ENCODE measurements around the gene FN1.

- TF ChIP-seq EZH2 (IDR thresholded peaks at IDR 0.05; ENCODE audit: borderline replicate concordance, low read length) (no peak), CTCF (conservative IDR thresholded peaks at IDR 0.05 in 1 of 2, IDR thresholded peaks at IDR 0.05 in 1 of 2; ENCODE audit: extremely low read depth in 1 of 2, insufficient read depth in 1 of 2, low read depth in 1 of 2, low read length in 2 of 2) (no peak)
These were observed 79.4 kb downstream of the FN1 start for GRCh38 chr2:215356334-215356947.

Measured in mammary epithelial cell (primary cell).